ENCODE data around the gene WASHC1.
A peak's percentile ranks its signal among the peaks of the same experiment; 100 is the strongest.
"Not testable (repeated sequence)": the region's sequence is repeated elsewhere in the genome, so short reads cannot be mapped to it uniquely, and the experiment has no call there.

WASHC1 gene, protein sequence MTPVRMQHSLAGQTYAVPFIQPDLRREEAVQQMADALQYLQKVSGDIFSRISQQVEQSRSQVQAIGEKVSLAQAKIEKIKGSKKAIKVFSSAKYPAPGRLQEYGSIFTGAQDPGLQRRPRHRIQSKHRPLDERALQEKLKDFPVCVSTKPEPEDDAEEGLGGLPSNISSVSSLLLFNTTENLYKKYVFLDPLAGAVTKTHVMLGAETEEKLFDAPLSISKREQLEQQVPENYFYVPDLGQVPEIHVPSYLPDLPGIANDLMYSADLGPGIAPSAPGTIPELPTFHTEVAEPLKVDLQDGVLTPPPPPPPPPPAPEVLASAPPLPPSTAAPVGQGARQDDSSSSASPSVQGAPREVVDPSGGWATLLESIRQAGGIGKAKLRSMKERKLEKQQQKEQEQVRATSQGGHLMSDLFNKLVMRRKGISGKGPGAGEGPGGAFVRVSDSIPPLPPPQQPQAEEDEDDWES

DNA sequence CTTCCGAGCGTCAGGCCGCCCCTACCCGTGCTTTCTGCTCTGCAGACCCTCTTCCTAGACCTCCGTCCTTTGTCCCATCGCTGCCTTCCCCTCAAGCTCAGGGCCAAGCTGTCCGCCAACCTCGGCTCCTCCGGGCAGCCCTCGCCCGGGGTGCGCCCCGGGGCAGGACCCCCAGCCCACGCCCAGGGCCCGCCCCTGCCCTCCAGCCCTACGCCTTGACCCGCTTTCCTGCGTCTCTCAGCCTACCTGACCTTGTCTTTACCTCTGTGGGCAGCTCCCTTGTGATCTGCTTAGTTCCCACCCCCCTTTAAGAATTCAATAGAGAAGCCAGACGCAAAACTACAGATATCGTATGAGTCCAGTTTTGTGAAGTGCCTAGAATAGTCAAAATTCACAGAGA is at the start of gene WASHC1:
Gene WASHC1, minus strand, starts transcription at position 101 of the 400 bp plus-strand sequence. CDS start 4,457 bp downstream, outside the sequence.
- DNase-seq (ENCODE audit: low read depth) = not testable (repeated sequence)

DNA sequence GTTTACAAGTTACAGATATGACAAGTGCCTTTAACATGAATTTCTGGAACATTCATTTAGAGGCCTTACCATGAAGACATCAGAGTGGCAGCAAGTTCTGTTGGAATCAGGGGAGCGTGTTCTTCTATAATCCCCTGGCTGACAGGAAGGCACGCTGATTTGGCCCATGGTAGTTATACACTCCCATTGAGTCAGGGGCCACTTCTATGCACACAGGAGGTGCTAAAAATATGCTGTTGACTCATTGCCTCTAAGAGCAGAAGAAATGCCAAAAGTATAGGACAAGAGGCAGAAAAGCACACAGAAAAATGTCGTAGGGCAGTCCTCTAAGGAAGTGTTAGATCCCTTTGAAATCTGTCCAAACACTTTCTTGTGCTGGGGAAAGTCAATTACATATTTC is 49.1 kb upstream of the WASHC1 start:
- peak; percentile 4 for DNase-seq (ENCODE audit: low read depth)

DNA sequence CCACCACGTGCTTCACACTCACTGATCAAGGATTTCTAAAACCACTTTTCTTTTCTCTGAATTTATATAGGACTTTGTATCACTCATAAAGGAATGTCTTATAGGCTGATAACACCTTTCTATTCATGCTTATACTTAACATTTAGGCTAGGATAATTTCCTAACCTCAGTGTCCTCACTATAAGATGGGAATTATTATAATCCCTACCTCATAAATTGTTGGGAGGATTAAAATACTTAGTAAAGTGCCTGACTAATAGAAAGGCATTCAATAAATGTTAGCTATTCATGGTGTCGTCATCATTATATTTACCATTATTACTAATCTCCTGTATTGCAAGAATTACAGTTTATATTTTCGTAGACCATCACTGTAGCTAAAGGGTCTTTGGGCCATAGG is 47.1 kb upstream of the WASHC1 start:
- not testable (repeated sequence) for DNase-seq (ENCODE audit: low read depth)

DNA sequence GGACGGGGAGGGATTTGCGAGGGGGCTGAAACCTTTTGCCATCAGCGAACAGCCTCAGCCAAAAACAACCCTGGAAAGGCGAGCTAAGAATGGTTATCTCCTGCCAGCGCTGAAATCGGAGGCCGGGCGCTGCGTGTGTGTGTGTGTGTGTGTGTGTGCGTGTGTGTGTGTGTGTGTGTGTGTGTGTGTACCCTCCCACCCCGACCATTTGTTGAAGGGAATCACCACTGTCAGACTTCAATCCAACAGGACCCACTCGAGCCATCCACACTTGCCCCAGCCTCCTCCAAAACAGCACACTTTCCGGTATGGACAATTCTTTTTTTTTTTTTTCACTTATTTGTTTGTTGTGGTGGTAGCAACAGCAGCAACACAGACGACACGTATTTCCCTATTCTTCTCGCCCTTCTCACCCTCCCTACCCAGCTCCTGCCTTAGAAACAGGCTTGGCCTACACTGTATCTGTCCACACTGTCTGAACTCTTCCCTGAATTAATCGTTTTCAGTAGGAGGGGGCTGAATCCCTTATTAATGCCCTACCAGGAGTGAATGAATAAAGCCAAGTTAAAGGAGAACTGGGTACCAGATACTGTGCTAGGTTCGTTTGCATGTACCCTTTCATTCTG is 44.8 kb upstream of the WASHC1 start:
- not testable (repeated sequence) for DNase-seq (ENCODE audit: low read depth)

DNA sequence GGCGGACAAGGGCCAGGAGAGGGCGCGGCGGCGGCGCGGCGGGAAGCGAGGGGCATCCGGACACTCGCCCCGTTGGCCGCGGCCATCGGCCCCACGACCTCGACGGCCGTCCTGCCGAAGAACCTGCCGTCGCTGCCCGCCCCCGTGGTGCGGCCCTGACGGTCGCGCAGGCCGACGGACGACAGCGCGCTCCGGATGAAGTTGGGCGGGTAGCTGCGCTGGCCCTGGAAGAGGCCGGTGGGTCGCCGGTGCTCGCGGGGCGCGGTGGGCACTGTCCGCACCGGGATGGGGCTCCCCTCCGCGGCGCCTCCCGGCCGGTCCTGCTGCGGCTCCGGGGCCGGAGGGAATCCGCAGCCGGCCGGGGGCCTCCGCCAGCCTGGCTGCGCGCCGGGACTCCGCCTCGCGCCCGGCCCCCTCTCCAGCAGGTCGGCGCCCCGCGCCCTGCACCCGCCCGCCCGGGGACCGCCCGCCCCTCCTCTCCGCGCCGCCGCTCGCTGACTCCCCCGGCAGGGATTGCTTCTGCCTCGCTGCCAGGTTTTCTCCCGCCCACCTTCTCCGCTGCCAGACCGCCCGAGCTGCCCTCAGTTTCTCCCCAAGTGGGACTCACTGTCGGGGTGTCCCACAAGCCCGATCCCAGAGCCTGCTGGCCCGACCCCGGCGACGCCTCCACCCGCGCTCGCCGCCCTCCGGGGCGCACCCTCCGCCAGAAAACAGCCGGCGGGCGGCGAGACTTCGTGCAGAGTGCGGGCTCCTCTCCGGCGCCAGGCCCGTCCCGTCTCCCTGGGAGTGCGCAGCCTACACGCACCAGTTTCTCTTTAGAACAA is 44.0 kb upstream of the WASHC1 start:
- DNase-seq (ENCODE audit: low read depth) = peak; percentile 2

DNA sequence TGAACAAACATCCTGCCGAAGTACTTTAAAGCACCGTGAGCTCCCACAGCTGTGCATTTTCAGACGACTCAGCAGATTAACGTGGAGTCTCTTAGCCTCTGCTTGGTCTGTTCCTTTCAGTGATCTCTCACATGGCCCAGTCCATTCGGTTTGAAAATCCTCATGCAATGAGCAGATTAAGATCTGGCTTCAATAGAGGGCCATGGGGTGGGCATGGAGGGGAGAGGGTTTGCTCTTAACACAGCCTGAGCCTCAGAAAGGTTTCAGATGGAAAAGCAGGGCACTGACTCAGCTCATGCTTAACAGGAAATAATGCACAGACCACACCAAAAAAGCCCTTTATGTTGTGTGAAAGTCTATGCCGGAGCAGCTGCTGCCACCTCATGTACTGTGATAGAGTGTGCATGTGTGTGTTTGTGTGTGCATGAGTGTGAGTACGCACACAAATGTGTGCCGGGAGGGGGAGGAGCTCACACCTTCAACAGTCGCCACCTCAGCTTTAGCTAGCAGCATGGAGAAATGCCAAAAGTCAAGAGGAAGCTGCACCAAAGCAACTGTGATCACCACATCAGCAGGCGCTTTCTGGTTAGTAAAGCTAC is 33.9 kb upstream of the WASHC1 start:
- not testable (repeated sequence) for DNase-seq (ENCODE audit: low read depth)

DNA sequence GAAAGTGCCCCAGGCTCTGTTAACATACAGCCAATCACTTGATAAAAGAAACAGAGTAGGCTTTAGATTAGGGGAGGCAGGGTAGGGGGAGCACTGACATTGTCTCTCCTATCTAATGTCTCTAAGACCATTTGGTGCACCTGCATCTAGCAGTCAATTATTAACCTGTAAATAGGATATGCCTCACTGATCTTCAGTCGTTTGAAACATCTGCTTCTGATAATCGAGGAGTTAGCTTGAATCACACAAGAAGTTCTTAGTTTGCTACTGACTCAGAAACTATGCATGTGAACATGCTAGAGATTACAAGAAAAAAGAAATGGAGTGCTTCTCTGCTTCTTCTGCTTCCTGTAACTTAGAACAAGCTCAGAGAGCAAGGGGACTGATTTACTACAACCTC is 23.4 kb upstream of the WASHC1 start:
- DNase-seq (ENCODE audit: low read depth) = peak; percentile 8

DNA sequence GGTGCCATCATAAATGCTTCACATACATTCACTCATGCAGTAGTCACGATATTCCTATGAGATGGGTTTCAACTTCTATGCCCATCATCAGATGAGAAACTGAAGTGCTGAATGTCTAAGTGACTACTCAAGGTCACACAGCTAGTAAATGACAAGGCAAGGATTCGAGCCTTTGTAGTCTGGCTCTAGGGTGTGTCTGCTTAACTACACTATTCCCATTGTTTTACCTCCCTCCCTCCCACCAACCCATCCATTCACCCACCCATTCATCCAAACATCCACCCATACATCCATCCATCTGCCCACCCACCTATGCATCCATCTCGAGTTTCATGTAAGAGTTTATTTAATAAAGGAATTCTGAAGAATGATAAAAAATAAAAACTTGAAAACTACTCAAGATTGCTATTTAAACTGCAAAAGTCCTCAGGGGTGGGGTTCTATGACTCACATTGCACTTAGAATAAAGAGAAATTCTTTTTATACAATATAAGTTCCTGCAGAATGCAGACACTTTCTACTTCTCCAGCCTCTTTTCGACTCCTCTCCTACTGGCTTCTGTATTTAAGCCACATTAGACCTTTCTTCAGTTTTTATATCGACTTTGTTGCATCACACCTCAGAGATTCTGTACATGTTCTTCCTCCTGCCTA is 19.1 kb upstream of the WASHC1 start:
- DNase-seq (ENCODE audit: low read depth) = not testable (repeated sequence)

DNA sequence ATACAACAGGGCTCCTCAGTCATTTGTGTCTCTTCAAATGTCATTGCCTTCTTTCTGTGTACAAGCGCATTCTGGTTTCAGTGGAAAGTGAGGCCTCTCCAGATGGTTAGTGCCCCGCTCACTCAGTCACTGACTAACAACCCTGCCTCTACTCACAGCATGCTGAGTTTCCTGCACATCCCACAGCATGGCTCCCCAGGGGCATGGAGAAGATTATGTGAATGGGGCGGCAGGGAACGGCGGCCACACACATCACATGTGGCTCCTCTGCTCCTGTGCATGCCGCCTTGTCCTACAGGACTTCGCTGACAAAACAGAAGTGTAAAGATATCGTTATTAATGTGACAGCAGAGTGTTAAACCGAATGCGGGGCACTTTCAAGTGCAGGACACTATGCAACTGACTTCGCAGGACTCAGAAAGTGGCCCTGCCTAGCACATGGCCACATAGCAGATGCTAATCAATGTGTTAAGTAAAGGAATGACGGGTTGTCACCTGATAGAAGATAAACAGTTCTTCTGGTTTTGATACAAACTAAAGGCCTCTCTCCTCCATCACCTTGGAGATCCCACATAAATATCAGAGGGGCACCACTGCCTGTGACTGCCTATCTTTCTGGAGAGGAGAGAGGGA is 17.5 kb upstream of the WASHC1 start:
- DNase-seq (ENCODE audit: low read depth) = not testable (repeated sequence)

DNA sequence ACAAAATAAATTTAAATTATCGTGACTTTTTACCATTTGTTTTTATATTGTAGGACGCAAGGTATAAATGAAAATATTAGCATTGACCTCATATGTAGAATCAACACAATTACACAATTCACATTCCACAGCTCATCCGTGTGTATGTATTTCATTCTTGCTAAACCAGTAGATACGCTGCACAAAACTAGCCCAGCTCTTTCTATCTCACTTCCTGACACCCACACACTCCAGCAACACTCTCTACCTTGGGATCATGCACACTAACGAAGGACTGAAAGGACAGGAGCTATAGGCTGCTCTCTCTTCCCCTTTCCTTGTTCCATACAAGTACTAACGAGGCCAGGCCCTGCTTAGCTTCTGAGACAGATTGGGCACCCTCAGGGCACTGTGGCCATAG is 16.9 kb upstream of the WASHC1 start:
- not testable (repeated sequence) for DNase-seq (ENCODE audit: low read depth)

DNA sequence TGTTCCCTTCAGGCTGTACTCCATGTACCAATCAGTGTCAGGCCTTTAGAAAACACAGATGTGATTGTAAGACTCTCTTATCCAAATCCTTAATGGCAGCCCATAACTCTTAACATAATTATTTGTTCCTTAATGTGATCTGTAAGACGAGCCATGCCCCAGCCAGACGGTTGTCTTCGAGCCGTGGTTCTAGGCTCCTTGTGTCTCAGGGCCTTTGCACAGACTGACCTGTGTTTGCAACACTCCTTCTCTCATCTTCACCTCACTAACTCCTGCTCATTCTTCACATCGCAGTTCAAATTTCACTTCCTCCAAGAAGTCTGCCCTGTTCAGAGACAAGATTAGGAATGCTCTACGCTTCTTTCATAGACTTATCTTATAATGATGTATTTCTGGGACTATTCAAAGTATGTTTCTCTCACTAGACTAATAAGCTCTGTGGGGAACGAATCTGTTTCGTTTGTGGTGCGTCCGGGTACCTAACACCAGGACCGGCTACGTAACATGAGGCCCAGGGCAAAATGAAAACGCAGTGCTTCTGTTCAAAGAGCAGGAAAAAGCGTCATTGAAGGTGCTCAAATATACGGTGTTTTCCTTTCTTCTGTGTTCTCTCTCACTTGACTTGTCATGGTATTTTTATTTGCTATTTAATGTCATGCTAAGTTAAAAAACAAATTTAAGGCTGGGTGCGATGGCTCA is 16.1 kb upstream of the WASHC1 start:
- DNase-seq (ENCODE audit: low read depth) = not testable (repeated sequence)

DNA sequence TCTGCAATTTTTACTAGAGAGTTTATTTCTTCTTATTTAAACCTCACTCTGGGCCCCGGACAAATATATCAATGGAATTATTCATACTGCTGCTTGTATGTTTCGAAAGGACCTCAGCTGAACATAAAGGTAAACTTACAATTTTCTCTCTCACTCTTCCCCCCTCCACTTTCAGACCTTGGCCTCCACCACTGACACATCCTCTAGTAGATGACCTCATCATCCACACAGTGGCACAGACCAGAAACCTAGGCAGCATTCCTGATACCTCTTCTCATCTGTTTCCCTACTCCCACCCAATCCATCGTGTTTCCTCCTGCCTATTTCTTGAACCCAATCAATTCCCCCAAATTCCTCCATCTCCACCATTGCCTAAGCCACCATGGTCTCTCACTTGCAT is 15.2 kb upstream of the WASHC1 start:
- DNase-seq (ENCODE audit: low read depth) = peak; percentile 2

DNA sequence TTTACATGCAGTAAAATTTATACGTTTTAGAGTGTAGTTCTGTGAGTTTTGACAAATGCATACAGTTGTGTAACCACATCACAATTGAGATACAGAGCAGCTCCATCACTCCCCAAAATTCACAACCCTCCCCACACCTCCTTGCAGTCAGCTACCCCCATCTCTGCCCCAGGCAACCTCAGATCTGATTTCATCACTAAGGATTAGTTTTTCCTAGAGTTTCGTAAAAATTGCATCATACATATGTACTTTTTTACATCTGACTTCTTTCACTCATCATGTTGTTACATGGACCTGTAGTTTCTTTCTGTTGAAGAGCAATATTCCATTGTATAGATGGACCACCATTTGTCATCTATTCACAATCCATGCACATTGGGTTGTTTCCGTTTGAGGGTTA is 14.4 kb upstream of the WASHC1 start:
- not testable (repeated sequence) for DNase-seq (ENCODE audit: low read depth)

DNA sequence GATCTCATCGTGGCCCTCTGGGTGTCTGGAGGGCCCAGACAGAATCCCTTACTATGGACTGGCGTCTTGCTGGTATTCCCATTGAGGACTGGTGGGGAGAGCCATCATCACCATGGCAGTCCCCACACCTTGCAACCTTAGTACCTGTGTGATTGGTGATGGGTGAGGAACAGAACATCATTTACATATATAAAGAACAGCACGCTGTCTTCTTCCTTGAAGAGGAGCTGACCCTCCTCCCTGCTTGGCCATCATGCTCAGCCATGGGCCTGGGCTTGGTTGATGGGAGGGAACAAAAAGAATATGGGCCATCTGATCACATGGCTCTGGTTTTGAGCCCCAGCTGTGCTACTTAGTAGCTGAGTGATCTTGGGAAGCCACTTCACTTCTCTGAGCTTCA is 13.9 kb upstream of the WASHC1 start:
- DNase-seq (ENCODE audit: low read depth) = not testable (repeated sequence)

DNA sequence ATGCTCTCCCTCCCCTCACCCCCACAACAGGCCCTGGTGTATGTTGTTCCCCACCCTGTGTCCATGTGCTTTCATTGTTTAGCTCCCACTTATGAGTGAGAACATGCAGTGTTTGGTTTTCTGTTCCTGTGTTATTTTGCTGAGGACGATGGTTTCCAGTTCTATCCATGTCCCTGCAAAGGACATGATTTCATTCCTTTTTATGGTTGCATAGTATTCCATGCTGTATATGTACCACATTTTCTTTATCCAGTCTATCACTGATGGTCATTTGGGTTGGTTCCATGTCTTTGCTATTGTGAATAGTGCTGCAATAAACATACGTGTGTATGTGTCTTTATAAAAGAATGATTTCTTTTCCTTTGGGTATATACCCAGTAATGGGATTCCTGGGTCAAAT is 12.6 kb upstream of the WASHC1 start:
- not testable (repeated sequence) for DNase-seq (ENCODE audit: low read depth)

DNA sequence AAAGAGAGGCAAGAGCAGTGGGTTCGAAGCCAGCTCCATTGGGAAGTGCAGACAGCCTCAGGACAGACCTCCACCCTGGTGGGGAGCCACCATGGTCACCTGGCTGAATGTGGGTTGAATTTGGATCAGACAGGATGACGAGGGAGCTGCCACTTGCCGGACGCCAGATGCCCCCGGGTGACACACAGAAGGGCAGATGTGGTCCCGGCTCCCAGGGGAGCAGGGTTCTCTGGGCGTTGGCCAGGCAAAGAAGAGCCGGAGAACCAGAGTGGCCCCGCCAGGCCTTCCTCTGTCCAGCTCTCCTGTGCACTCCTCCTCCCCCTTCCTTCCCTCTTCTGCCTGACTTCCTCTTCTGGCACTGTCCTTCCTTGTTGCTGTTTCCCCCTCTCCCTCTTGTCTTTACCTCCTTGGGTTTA is 12.0 kb upstream of the WASHC1 start:
- DNase-seq (ENCODE audit: low read depth) = not testable (repeated sequence)

DNA sequence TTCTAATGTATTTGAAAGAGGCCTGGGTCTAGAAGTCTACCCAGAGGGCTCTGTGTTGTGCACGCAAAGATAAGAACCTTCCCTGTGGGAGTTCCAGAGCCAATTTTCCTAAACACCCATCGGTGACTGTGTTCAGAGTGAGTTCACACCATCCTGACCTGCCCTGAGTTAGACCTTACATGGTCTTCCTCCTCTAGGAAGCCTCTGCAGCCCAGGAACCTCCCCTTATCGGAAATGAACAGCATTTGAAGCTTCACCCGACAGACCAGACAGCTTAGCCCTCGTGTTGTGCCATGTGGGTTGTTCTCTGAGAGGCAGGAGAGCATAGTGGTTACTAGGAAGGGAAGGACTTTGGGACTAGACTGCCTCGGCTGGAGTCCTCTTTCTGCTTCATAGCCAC is 3.1 kb upstream of the WASHC1 start:
- DNase-seq (ENCODE audit: low read depth) = not testable (repeated sequence)

DNA sequence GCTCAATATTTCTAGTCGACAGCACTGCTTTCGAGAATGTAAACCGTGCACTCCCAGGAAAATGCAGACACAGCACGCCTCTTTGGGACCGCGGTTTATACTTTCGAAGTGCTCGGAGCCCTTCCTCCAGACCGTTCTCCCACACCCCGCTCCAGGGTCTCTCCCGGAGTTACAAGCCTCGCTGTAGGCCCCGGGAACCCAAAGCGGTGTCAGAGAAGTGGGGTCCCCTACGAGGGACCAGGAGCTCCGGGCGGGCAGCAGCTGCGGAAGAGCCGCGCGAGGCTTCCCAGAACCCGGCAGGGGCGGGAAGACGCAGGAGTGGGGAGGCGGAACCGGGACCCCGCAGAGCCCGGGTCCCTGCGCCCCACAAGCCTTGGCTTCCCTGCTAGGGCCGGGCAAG is 481 bp downstream of the WASHC1 start:
- not testable (repeated sequence) for DNase-seq (ENCODE audit: low read depth)

DNA sequence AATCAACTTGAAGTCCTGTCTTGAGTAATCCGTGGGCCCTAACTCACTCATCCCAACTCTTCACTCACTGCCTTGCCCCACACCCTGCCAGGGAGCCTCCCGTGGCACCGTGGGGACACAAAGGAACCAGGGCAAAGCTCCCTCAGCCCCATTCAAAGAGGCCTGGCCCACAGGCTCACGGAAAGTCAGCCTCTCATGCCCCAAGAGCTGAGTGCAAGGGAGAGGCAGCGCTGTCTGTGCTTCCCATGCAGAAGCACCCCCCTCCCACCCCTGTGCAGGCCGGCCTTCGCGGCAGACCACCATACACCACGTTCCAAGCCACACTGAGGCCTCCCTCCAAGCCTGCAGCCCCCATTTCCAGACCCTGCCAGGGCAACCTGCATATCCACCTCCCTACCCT is 7.6 kb downstream of the WASHC1 start:
- DNase-seq (ENCODE audit: low read depth) = not testable (repeated sequence)

DNA sequence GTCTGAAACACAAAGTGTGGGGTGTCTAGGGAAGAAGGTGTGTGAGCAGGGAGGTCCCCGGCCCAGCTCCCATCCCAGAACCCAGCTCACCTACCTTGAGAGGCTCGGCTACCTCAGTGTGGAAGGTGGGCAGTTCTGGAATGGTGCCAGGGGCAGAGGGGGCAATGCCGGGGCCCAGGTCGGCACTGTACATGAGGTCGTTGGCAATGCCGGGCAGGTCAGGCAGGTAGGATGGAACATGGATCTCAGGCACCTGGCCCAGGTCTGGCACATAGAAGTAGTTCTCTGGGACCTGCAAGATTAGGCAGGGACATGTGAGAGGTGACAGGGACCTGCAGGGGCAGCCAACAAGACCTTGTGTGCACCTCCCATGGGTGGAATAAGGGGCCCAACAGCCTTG is 12.4 kb downstream of the WASHC1 start:
- DNase-seq (ENCODE audit: low read depth) = not testable (repeated sequence)

All from EH (cell line).